IMR-90 (cell line): ENCODE measurements around the gene USP10. TPM values are rescaled to one million over a fixed set of nuclear protein-coding genes. Genes with fewer than 3 reads are reported as not detected.

Experiments used
- ATAC-seq: fragments of 200-7000 bp; cut with Tn5 transposase; 2 replicates; pipeline ENCODE4 v1.9.1; 2020; ENCODE audit warnings: low read depth, mild to moderate bottlenecking, moderate library complexity
- Bru-seq: library from RNA; stranded (reverse); fragments of 400-500 nt; gene quantifications from one replicate; lab custom pipeline; 2021; lab: Mats Ljungman, UMichigan
- BruChase-seq, 2 experiments: library from RNA; stranded (reverse); fragments of 400-500 nt; gene quantifications; one replicate each; lab custom pipeline; 2021; lab: Mats Ljungman, UMichigan
- BruUV-seq: library from RNA; stranded (reverse); fragments of 400-500 nt; replicated peaks from 2 replicates; lab custom pipeline; 2021; lab: Mats Ljungman, UMichigan
- CTCF ChIA-PET: fragments of 300-600 bp; formaldehyde crosslinking; extraction: SDS; loops from one replicate; lab custom pipeline; 2021; ENCODE audit warnings: antibody characterized with exemption; lab: Yijun Ruan, JAX
- POLR2A ChIA-PET: fragments of 300-600 bp; sonication (Branson Sonifier 250); formaldehyde crosslinking; loops from one replicate; lab custom pipeline; 2022; ENCODE audit warnings: antibody characterized with exemption; ENCODE audit not compliant: unreplicated experiment; lab: Charles Lee
- DNase-seq: peaks from one replicate; pipeline ENCODE4 v3.0.0; 2013
- H2AFZ ChIP-seq: replicated peaks from 2 replicates; pipeline ENCODE3; 2013; ENCODE audit warnings: low read length, mild to moderate bottlenecking; ENCODE audit not compliant: poor library complexity
- H2AK5ac ChIP-seq: 2 replicates; pipeline ENCODE4 v1.6.1; 2013; ENCODE audit warnings: low read depth, low read length, inconsistent platforms
- H2AK9ac ChIP-seq: replicated peaks from 2 replicates; pipeline ENCODE3; 2013; ENCODE audit warnings: mild to moderate bottlenecking, low read depth, low read length, moderate library complexity; ENCODE audit not compliant: poor library complexity
- H2BK120ac ChIP-seq: 2 replicates; pipeline ENCODE4 v1.6.1; 2013; ENCODE audit warnings: low read depth, low read length, inconsistent platforms
- H2BK15ac ChIP-seq: 3 replicates; pipeline ENCODE4 v1.6.1; 2013; ENCODE audit warnings: low read depth, low read length, inconsistent platforms
- H2BK20ac ChIP-seq: 2 replicates; pipeline ENCODE4 v1.6.1; 2013; ENCODE audit warnings: low read depth, mild to moderate bottlenecking, inconsistent platforms, low read length, moderate library complexity
- H2BK5ac ChIP-seq: 2 replicates; pipeline ENCODE4 v1.6.1; 2013; ENCODE audit warnings: mild to moderate bottlenecking, low read depth, low read length, inconsistent platforms; ENCODE audit not compliant: poor library complexity, severe bottlenecking
- H3K14ac ChIP-seq: replicated peaks from 2 replicates; pipeline ENCODE4 v1.6.1; 2013; ENCODE audit warnings: low read depth, low read length, inconsistent platforms
- H3K18ac ChIP-seq: 2 replicates; pipeline ENCODE4 v1.6.1; 2013; ENCODE audit warnings: low read depth, low read length, control low read depth
- H3K23ac ChIP-seq: 2 replicates; pipeline ENCODE4 v1.6.1; 2013; ENCODE audit warnings: low read depth, low read length, inconsistent platforms
- H3K27ac ChIP-seq: 2 replicates; pipeline ENCODE4 v1.5.1; 2013; ENCODE audit warnings: mild to moderate bottlenecking, control low read depth, low read length; ENCODE audit not compliant: insufficient read depth
- H3K27me3 ChIP-seq: 2 replicates; pipeline ENCODE4 v1.6.1; 2013; ENCODE audit warnings: low read length; ENCODE audit not compliant: control insufficient read depth, insufficient read depth
- H3K36me3 ChIP-seq: 2 replicates; pipeline ENCODE4 v1.6.1; 2013; ENCODE audit warnings: low read length, mixed read lengths; ENCODE audit not compliant: control insufficient read depth, insufficient read depth
- H3K4ac ChIP-seq: 2 replicates; pipeline ENCODE4 v1.6.1; 2013; ENCODE audit warnings: low read depth, low read length, inconsistent platforms
- H3K4me1 ChIP-seq: 2 replicates; pipeline ENCODE4 v1.6.1; 2013; ENCODE audit warnings: low read length, mixed read lengths; ENCODE audit not compliant: control insufficient read depth, insufficient read depth
- H3K4me2 ChIP-seq: 2 replicates; pipeline ENCODE4 v1.6.1; 2013; ENCODE audit warnings: low read depth, mild to moderate bottlenecking, control low read depth, low read length, moderate library complexity
- H3K4me3 ChIP-seq: 2 replicates; pipeline ENCODE4 v1.5.1; 2013; ENCODE audit warnings: low read depth, mild to moderate bottlenecking, control low read depth, low read length, moderate library complexity; ENCODE audit not compliant: insufficient read depth
- H3K56ac ChIP-seq: 2 replicates; pipeline ENCODE4 v1.6.1; 2013; ENCODE audit warnings: low read length, inconsistent platforms; ENCODE audit not compliant: insufficient read depth; ENCODE audit errors: extremely low read depth
- H3K79me1 ChIP-seq, 2 experiments: 2 replicates each; pipeline ENCODE4 v1.6.1; 2013; ENCODE audit warnings: low read length in 2 of 2, inconsistent platforms in 1 of 2, low read depth in 1 of 2
- H3K9ac ChIP-seq: 2 replicates; pipeline ENCODE4 v1.6.1; 2013; ENCODE audit warnings: low read depth, low read length, control low read depth
- H3K9me1 ChIP-seq: 2 replicates; pipeline ENCODE4 v1.6.1; 2013; ENCODE audit warnings: low read length, inconsistent platforms; ENCODE audit not compliant: insufficient read depth
- H3K9me3 ChIP-seq: 2 replicates; pipeline ENCODE4 v1.6.1; 2013; ENCODE audit warnings: low read length; ENCODE audit not compliant: control insufficient read depth, insufficient read depth
- H4K20me1 ChIP-seq: 2 replicates; pipeline ENCODE4 v1.6.1; 2013; ENCODE audit warnings: low read length, inconsistent platforms; ENCODE audit not compliant: insufficient read depth
- H4K5ac ChIP-seq: 2 replicates; pipeline ENCODE4 v1.6.1; 2013; ENCODE audit warnings: mild to moderate bottlenecking, low read depth, low read length, control low read depth
- H4K8ac ChIP-seq, 2 experiments: 2 replicates each; pipeline ENCODE4 v1.6.1; 2013; ENCODE audit warnings: low read depth in 2 of 2, low read length in 2 of 2, control low read depth in 1 of 2, inconsistent platforms in 1 of 2
- H4K91ac ChIP-seq: 2 replicates; pipeline ENCODE4 v1.6.1; 2013; ENCODE audit warnings: low read depth, low read length, inconsistent platforms; ENCODE audit not compliant: insufficient read depth
- ELK1 ChIP-seq: fragments of 150-350 bp; IDR thresholded peaks from 2 replicates; pipeline ENCODE4 v1.6.1; 2016; ENCODE audit warnings: low read depth, mild to moderate bottlenecking, low read length, moderate library complexity, borderline replicate concordance
- MAFK ChIP-seq: IDR thresholded peaks from 2 replicates; pipeline ENCODE4 v1.6.1; 2012; ENCODE audit warnings: low read depth, low read length, improper control_type of control experiment
- MAZ ChIP-seq: IDR thresholded peaks from 2 replicates; pipeline ENCODE4 v1.6.1; 2012; ENCODE audit warnings: low read depth, mild to moderate bottlenecking, low read length, improper control_type of control experiment, moderate library complexity, borderline replicate concordance
- MXI1 ChIP-seq: IDR thresholded peaks from 2 replicates; pipeline ENCODE4 v1.6.1; 2012; ENCODE audit warnings: low read depth, mild to moderate bottlenecking, low read length, moderate library complexity, borderline replicate concordance
- POLR2A ChIP-seq: IDR thresholded peaks from 2 replicates; pipeline ENCODE4 v1.6.1; 2012; ENCODE audit warnings: mild to moderate bottlenecking, low read depth, low read length
- SMC3 ChIP-seq: fragments of 150-350 bp; IDR thresholded peaks from 2 replicates; pipeline ENCODE4 v1.6.1; 2016; ENCODE audit warnings: low read depth, mild to moderate bottlenecking, antibody characterized with exemption, low read length, moderate library complexity
- WGBS, 2 experiments: methylation state at CpG; one replicate each; pipeline versions ENCODE4 v1.1.5 to v1.1.7; 2013; ENCODE audit warnings: missing lambda C conversion rate in 2 of 2; ENCODE audit not compliant: insufficient read length in 1 of 2; ENCODE audit errors: extremely low coverage in 2 of 2; 5-methylcytosine and 5-hydroxymethylcytosine counted together
- dilution Hi-C: fragments of 300-500 bp; cut with HindIII; formaldehyde crosslinking; loops from one replicate; pipeline ENCODE4 v1.14.3; 2018; ENCODE audit warnings: low sequenced_read_pairs; ENCODE audit not compliant: unreplicated experiment
- in situ Hi-C: fragments of 300-500 bp; cut with MboI; formaldehyde crosslinking; loops from 3 replicates; pipeline ENCODE4 v1.14.3; 2019; ENCODE audit warnings: low sequenced_read_pairs, inconsistent platforms, mixed read lengths
- intact Hi-C: fragments of 100-400 bp; cut with micrococcal nuclease; formaldehyde crosslinking; loops from 2 replicates; pipeline ENCODE4 v1.10.0; 2022
- long read RNA-seq: library from polyadenylated mRNA; unstranded; transcript quantifications from one replicate; pipeline ENCODE4 v2.0.0, GENCODE V29; 2021; ENCODE audit not compliant: unreplicated experiment
- polyA plus RNA-seq, 3 experiments: library from polyadenylated mRNA; depleted of rRNA; stranded (reverse); fragments of >200 nt; gene quantifications; 2 replicates each; pipeline ENCODE4 v1.2.3, GENCODE V29; 2012; ENCODE audit warnings: low replicate concordance in 1 of 3
- total RNA-seq: library from RNA; depleted of rRNA; stranded (reverse); fragments of >200 nt; gene quantifications from 2 replicates; pipeline ENCODE4 v1.2.3, GENCODE V29; 2012; rRNA removed

The USP10 gene
- total RNA-seq (54.3 and 61.9 TPM in 2 replicates), polyA plus RNA-seq (2012; rRNA removed) (79.0 and 85.5 TPM in 2 replicates), Bru-seq, nascent RNA (percentile 91 among the genes with signal in this experiment), BruChase-seq, experiment 1, labeled RNA remaining after a 6-hour chase (percentile 87 among the genes with signal in this experiment), BruChase-seq, experiment 2, labeled RNA remaining after a 2-hour chase (percentile 85 among the genes with signal in this experiment)
- polyA plus RNA-seq (2012; cell fraction: cytosol; rRNA removed): 33.5 and 44.0 TPM in 2 replicates
- polyA plus RNA-seq (2012; cell fraction: nucleus; rRNA removed; ENCODE audit: low replicate concordance): 67.7 and 84.6 TPM in 2 replicates
- long read RNA-seq, transcript USP10-201 (14 exons, 3,009 nt): major isoform, 50 of 98 reads
- long read RNA-seq, transcript USP10-207 (12 exons, 1,315 nt): minor isoform, 5 of 98 reads
- long read RNA-seq, partial matches to known transcripts: 32 of 98 reads
- long read RNA-seq, other reads (novel, unspliced or antisense): 11 of 98 reads

GRCh38 chr16:84699712-84700445, at the start of gene USP10:
TSS of gene USP10 (plus strand) at chr16:84700000. CDS start at chr16:84700091, 91 bp downstream.
- Histone ChIP-seq H2BK15ac (no peak within 1 kb of the TSS), H3K27me3 (no peaks in the 10 kb centered on the region), H3K14ac (peak within 1 kb of the TSS; percentile 74), H3K23ac (peak within 1 kb of the TSS; percentile 90), H3K56ac (peak within 1 kb of the TSS; percentile 68), H3K79me1 (peaks cover 2 to 31% of the 10 kb centered on the region in 2 experiments; a peak in 2 of 4 replicates), H3K4me2 (peak within 1 kb of the TSS; percentile 93), H2BK20ac (no peak within 1 kb of the TSS; the same call in 1 of the 2 replicates), H2AK5ac (peak within 1 kb of the TSS; percentile 29), H3K9ac (peak within 1 kb of the TSS; percentile 98), H3K4ac (peak within 1 kb of the TSS; percentile 66), H2BK5ac (peak within 1 kb of the TSS; percentile 96), H3K9me1 (peaks cover 11% of the 10 kb centered on the region), H3K9me3 (no peaks in the 10 kb centered on the region), H3K4me1 (peaks cover 6% of the 10 kb centered on the region), H3K4me3 (peak within 1 kb of the TSS; percentile 92), H2AK9ac (peak within 1 kb of the TSS; percentile 94), H3K36me3 (no peaks in the 10 kb centered on the region), H4K20me1 (peaks cover 44% of the 10 kb centered on the region), H3K18ac (no peak within 1 kb of the TSS), H4K8ac (peak within 1 kb of the TSS; percentile 32 to 76; a peak in 2 of 4 replicates), H2AFZ (peak within 1 kb of the TSS; percentile 97), H4K91ac (peak within 1 kb of the TSS; percentile 32; the same call in 1 of the 2 replicates), H4K5ac (peak within 1 kb of the TSS; percentile 89; the same call in 1 of the 2 replicates), H2BK120ac (no peak within 1 kb of the TSS), H3K27ac (peak within 1 kb of the TSS; percentile 63)
- BruUV-seq: no TSS peak
- in situ Hi-C loops: loop anchor here (25.0 kb wide), 1 partner anchor 413 kb away; the partner anchor contains the start of gene WFDC1
- ChIA-PET POLR2A (no interaction called here), CTCF (interaction anchor here (1.1 to 1.5 kb wide), 2 partner anchors 12 to 26 kb away, joined by 4 to 7 read pairs; no protein-coding TSS in a partner anchor)
- WGBS, 2 experiments: 0% methylated on average over 41 of the region's 97 CpGs; no CpG with 5 or more reads in 1 of the 2 experiments
- TF ChIP-seq MAFK (no peak), POLR2A (peak; percentile 77), ELK1 (no peak), SMC3 (no peak), MXI1 (peak; percentile 64; the same call in 1 of the 2 replicates), MAZ (no peak)
- ATAC-seq: peak; percentile 93
- peak; percentile 68 for DNase-seq
- dilution Hi-C loops: no loop called here
- intact Hi-C loops: no loop called here
